ELF-1 (cell line): ENCODE measurements around the gene LYZ.

Experiments used
- DNase-seq: peaks from one replicate; pipeline ENCODE4 v3.0.0-alpha.2; 2016; ENCODE audit warnings: low read depth, low spot score

LYZ gene

GRCh38 chr12:69338936-69339335 lies 9.2 kb upstream of the LYZ start:
- no peak for DNase-seq

- no peak for DNase-seq
Measured at GRCh38 chr12:69339999-69340398, 8.2 kb upstream of the LYZ start.

- no peak for DNase-seq
Measured at GRCh38 chr12:69341328-69341727, 6.9 kb upstream of the LYZ start.

GRCh38 chr12:69342421-69342820 lies 5.8 kb upstream of the LYZ start:
- no peak for DNase-seq

GRCh38 chr12:69343357-69343756 lies 4.8 kb upstream of the LYZ start:
- DNase-seq = no peak

- no peak for DNase-seq
Measured at GRCh38 chr12:69343885-69344612, 4.1 kb upstream of the LYZ start.

- no peak for DNase-seq
Measured at GRCh38 chr12:69345077-69345476, 3.1 kb upstream of the LYZ start.

- no peak for DNase-seq
Measured at GRCh38 chr12:69345742-69346141, 2.4 kb upstream of the LYZ start.

- DNase-seq = no peak
Measured at GRCh38 chr12:69350002-69350626, 1.9 kb downstream of the LYZ start.

- no peak for DNase-seq
Measured at GRCh38 chr12:69350777-69351176, 2.6 kb downstream of the LYZ start.

GRCh38 chr12:69351462-69352236 lies 3.5 kb downstream of the LYZ start:
- DNase-seq = no peak

GRCh38 chr12:69352904-69353303 lies 4.7 kb downstream of the LYZ start:
- DNase-seq = no peak

GRCh38 chr12:69354172-69354555 lies 6.0 kb downstream of the LYZ start:
- no peak for DNase-seq

- DNase-seq = no peak
Measured at GRCh38 chr12:69354556-69355187, 6.5 kb downstream of the LYZ start.

- DNase-seq = no peak
Measured at GRCh38 chr12:69355363-69356028, 7.3 kb downstream of the LYZ start.

GRCh38 chr12:69359531-69360347 lies 11.6 kb downstream of the LYZ start, which contains the start of gene YEATS4:
YEATS4 (plus strand) TSS chr12:69359743; CDS start chr12:69359973, 230 bp downstream.
- peak; percentile 94 for DNase-seq

- DNase-seq = no peak
Measured at GRCh38 chr12:69360348-69360672, 12.1 kb downstream of the LYZ start.

GRCh38 chr12:69366796-69367195 lies 18.6 kb downstream of the LYZ start:
- DNase-seq = no peak

GRCh38 chr12:69368171-69368570 lies 20.0 kb downstream of the LYZ start:
- no peak for DNase-seq

GRCh38 chr12:69383074-69383473 lies 34.9 kb downstream of the LYZ start:
- no peak for DNase-seq

GRCh38 chr12:69385038-69385437 lies 36.9 kb downstream of the LYZ start:
- no peak for DNase-seq
